ENCODE results near the gene SGPP2.
A peak's percentile ranks its signal among the peaks of the same experiment; 100 is the strongest.
"Not testable (repeated sequence)": the region's sequence is repeated elsewhere in the genome, so short reads cannot be mapped to it uniquely, and the experiment has no call there.

SGPP2 gene

DNA sequence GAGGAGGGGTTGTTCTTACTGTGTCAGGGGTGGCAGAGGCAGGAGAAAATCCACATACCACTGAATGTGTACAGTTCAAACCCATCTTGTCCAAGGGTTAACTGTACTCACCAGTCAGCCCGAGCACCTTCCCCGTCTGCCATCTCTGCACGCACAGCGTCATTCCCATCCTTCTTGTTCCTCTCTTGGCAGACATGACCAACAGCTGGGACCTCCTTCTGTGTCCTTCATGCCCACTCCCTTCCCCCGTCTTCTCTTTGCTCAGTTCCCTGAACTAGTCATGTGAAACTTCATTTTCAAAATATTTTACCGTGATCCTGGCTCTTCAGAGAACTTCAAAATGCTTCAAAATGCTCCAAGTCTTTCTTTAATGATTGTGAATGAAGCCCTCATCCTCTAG lies 139.6 kb downstream of the SGPP2 start:
- no peak for DNase-seq (ENCODE audit: low read depth in 1 of 2, low spot score in 1 of 2)
- in situ Hi-C loops (cut with HindIII; ENCODE audit: low pct_unique_long_range_greater_than_20kb, low sequenced_read_pairs): no loop called here
- TF ChIP-seq JUND (IDR thresholded peaks at IDR 0.05; ENCODE audit: low read depth): no peak

DNA sequence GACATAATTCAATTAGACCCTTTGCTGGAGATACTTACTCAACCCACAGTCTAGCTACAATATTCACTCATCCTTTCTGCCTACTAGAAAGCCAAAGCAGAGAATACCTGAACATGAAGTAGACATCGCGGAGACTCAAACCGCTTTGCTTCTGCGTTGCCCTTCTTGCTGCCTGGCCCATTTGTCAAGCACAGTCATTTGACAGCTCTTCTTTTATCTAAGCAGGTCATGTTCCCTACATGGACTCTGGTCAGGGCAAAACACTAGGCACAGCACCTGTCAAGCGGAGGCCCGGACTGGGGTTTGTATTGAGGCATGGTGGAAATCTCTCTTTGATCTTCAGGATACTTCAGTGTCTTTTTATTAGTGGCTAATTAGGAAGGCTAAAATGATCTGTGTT lies 141.9 kb downstream of the SGPP2 start:
- in situ Hi-C loops (cut with HindIII; ENCODE audit: low pct_unique_long_range_greater_than_20kb, low sequenced_read_pairs): no loop called here
- no peak for TF ChIP-seq JUND (IDR thresholded peaks at IDR 0.05; ENCODE audit: low read depth)

DNA sequence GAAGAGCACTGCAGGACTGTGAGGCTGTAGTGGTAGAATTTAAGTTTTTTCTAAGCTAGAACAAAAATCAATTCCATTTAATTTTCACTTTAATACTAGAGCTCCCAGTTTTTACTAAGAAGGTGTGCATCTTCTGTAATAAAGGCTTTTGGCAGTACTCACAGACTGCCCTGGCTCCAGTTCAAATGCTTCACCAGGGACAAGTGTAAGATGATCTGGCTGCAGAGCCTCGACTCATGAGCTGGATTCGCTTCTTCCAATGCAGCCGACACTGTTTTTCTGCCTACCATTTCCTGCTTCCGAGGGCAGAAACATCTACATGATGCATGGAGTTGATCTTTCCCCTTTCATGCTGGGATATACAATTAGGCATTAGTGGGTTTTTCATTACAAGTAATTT lies 144.5 kb downstream of the SGPP2 start:
- no peak for DNase-seq (ENCODE audit: low read depth in 1 of 2, low spot score in 1 of 2)
- TF ChIP-seq JUND (IDR thresholded peaks at IDR 0.05; ENCODE audit: low read depth): no peak
- in situ Hi-C loops (cut with HindIII; ENCODE audit: low pct_unique_long_range_greater_than_20kb, low sequenced_read_pairs): no loop called here

More for the DNA sequence above, 141.9 kb downstream of the SGPP2 start:
- no peak for DNase-seq (ENCODE audit: low read depth in 1 of 2, low spot score in 1 of 2)

DNA sequence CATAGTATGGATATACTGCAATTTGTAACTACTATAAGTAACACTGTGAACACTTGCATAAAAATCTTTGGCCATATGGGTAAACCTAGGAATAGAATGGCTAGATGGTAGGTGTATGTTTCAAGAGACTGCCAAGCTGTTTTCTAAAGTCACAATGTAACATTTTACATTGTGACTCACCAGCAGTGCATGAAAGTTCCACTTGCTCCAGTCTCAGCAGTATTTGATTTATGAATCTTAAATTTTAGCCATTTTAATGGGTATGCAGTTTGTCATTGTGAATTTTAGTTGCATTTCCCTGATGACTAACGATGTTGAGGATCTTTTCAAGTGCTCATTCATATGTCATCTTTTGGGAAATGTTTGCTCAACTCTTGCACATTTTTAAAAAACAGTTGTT lies 145.5 kb downstream of the SGPP2 start:
- no peak for TF ChIP-seq JUND (IDR thresholded peaks at IDR 0.05; ENCODE audit: low read depth)
- in situ Hi-C loops (cut with HindIII; ENCODE audit: low pct_unique_long_range_greater_than_20kb, low sequenced_read_pairs): no loop called here
- no peak for DNase-seq (ENCODE audit: low read depth in 1 of 2, low spot score in 1 of 2)

DNA sequence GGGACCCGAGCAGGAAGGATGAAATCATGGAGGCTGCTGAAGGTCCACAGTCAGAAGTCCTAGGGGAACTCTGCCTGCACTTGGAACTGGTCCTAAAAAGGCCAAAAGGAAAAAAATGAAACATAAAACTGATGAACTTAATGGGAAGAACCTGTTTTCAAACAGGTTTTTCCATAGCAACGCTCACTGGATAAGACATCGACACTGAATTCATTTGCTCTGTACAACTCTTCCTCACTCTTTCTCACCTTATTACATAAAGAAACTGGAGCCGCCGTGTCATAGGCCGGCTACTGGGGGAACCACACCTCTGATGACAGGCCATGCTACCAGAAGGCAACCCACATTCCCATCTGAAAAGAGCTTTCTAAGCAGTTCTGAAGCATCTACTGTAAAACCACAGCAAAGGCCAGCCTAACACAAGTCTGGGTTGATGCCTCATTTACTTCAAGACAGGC lies 147.9 kb downstream of the SGPP2 start:
- no peak for TF ChIP-seq JUND (IDR thresholded peaks at IDR 0.05; ENCODE audit: low read depth)
- DNase-seq (ENCODE audit: low read depth in 1 of 2, low spot score in 1 of 2): peak in 1 of 2 experiments; percentile 49
- in situ Hi-C loops (cut with HindIII; ENCODE audit: low pct_unique_long_range_greater_than_20kb, low sequenced_read_pairs): no loop called here

DNA sequence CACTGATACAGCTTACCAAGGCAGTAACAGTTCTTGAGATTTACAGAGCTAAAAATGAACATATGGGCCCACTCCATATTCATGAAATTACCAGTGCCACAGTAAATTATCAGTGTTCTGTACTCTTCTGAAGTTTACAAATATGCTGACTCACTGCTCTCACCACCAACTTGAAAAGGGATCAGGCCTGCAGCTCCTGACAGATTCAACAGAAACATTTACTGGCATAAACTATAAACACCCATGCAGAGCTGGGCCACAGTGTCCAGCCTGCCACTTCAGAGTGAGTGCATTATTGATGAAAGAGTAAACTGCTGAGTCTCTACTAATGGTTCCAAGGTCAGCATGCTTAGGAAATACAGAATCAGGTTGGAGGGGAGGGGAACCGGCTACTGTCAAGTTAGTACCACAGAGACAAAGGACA lies 148.4 kb downstream of the SGPP2 start:
- in situ Hi-C loops (cut with HindIII; ENCODE audit: low pct_unique_long_range_greater_than_20kb, low sequenced_read_pairs): no loop called here
- DNase-seq (ENCODE audit: low read depth in 1 of 2, low spot score in 1 of 2): peak in 1 of 2 experiments; percentile 15
- TF ChIP-seq JUND (IDR thresholded peaks at IDR 0.05; ENCODE audit: low read depth): no peak

DNA sequence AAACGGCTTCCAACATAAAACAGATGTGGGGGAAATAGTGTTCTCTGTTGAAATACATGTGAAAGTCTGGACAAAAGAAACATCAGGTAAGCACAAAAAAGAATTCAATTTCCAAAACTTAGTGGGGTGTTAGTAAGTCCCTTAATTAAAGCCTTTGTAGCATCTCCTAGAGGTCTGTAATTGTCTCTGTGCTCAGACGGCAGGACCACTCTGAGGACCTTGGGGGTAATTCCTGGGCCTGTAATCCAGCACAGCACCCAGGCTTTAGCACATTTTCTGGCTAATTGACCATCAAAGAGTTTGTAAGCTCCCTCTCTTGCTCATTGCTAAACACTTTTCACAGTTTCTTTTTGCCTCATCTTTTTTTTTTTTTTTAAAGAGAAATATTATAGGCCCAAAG lies 151.3 kb downstream of the SGPP2 start:
- DNase-seq (ENCODE audit: low read depth in 1 of 2, low spot score in 1 of 2): no peak
- in situ Hi-C loops (cut with HindIII; ENCODE audit: low pct_unique_long_range_greater_than_20kb, low sequenced_read_pairs): no loop called here

DNA sequence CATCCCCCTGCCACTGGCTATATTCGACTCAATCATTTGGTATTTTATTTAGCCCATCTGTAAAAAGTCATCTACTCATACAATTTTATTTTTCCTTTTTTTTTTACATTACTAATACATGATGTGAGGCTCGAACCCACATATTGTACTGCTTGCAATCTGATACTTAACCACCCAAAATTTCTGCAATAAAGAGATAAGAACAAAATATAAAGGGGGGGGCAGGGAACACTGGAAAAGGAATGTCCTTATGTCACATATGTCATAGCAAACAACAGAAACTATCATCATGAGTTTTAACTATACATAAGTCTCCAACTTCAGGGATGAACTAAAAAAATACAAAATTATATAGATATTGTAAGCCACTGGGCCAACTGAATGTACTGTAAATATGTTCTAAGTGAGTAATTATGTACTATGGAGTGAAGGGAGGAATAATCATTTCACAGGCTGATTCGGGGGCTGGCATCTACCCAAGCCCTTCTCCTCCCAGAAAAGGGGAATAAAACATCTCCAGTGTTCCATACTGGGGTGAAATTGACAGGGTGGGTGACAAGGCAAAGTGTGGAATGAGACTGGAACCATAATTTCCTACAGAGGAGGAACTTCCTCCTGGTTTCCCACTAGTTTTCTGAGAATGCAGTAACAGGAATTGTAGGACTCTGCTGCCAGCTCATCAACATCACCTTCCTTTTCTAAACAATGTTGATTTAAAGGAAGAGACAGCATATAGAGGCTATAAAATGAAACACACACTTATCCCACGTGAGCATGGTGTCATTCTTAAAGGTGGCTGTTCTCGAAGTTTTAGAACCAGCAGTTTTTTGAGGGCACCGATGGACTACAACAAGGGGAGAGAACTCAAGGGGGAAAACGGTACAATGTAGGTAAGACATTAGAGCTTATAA lies 152.1 kb downstream of the SGPP2 start:
- DNase-seq (ENCODE audit: low read depth in 1 of 2, low spot score in 1 of 2): no peak
- no peak for TF ChIP-seq JUND (IDR thresholded peaks at IDR 0.05; ENCODE audit: low read depth)
- in situ Hi-C loops (cut with HindIII; ENCODE audit: low pct_unique_long_range_greater_than_20kb, low sequenced_read_pairs): no loop called here

More for the DNA sequence above, 151.3 kb downstream of the SGPP2 start:
- no peak for TF ChIP-seq JUND (IDR thresholded peaks at IDR 0.05; ENCODE audit: low read depth)

DNA sequence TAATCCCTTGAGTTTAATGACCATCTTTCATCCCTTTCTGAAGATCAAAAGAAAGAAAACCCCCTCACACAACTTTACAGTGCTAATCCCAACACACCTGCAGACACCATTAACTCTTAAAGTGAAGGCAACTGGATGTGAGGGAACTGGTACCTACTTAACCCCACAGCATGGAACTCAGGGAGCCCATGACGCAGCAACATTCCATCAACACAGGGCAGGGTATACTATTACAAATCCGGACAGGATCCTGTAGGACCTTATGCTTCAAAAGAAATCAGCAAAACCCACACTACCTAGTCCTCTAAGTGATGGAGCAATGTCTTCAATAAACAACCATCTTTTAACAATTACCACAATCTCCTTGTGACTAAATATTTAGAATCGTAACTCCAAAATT lies 153.0 kb downstream of the SGPP2 start:
- in situ Hi-C loops (cut with HindIII; ENCODE audit: low pct_unique_long_range_greater_than_20kb, low sequenced_read_pairs): no loop called here
- no peak for TF ChIP-seq JUND (IDR thresholded peaks at IDR 0.05; ENCODE audit: low read depth)
- DNase-seq (ENCODE audit: low read depth in 1 of 2, low spot score in 1 of 2): no peak

DNA sequence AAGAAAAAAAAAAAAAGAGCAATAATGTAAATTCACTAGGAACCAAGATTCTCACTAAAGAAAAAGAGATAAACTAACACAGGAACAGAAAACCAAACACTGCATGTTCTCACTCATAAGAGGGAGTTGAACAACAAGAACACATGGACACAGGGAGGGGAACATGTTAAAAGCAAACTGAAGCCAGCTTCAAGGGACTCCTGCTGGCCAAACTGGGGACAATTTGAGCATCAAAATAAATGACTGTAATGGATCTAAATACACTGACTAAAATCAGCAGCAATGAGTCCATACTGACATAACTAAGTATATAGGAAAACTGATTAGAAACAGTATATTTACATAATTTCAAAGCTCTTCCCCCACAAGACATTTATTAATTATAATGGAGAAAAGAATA lies 158.6 kb downstream of the SGPP2 start:
- DNase-seq (ENCODE audit: low read depth in 1 of 2, low spot score in 1 of 2): peak in 1 of 2 experiments; percentile 28
- no peak for TF ChIP-seq JUND (IDR thresholded peaks at IDR 0.05; ENCODE audit: low read depth)
- in situ Hi-C loops (cut with HindIII; ENCODE audit: low pct_unique_long_range_greater_than_20kb, low sequenced_read_pairs): no loop called here

DNA sequence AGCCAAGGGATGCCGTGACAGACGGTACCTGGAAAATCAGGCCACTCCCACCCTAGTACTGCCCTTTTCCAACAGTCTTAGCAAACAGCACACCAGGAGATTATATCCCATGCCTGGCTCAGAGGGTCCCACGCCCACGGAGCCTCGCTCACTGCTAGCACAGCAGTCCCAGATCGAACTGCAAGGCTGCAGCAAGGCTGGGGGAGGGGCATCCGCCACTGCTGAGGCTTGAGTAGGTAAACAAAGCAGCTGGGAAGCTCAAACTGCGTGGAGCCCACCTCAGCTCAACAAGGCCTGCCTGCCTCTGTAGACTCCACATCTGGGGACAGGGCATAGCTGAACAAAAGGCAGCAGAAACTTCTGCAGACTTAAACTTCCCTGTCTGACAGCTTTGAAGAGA lies 160.2 kb downstream of the SGPP2 start:
- DNase-seq (ENCODE audit: low read depth in 1 of 2, low spot score in 1 of 2); in situ Hi-C loops (cut with HindIII; ENCODE audit: low pct_unique_long_range_greater_than_20kb, low sequenced_read_pairs): not testable (repeated sequence)

DNA sequence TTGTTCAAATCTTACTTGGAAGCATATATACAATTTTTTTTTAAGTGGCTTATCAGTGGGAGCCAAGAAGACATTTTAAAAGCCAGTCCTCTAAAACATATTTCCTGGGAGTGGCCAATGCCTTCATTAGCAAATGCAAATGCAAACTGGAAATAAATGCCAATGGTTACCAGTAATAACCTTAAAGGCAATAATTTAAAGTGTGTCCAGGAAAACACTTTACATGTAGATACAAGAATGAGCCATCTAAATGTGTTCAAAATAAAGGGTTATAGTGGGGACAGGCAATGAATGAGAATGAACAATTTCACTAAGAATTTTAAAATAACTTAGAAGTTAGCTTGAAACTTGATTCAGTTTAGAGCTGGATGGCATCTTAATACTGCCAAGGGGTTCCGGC lies 167.3 kb downstream of the SGPP2 start:
- TF ChIP-seq JUND (IDR thresholded peaks at IDR 0.05; ENCODE audit: low read depth): no peak
- no peak for DNase-seq (ENCODE audit: low read depth in 1 of 2, low spot score in 1 of 2)
- in situ Hi-C loops (cut with HindIII; ENCODE audit: low pct_unique_long_range_greater_than_20kb, low sequenced_read_pairs): no loop called here

DNA sequence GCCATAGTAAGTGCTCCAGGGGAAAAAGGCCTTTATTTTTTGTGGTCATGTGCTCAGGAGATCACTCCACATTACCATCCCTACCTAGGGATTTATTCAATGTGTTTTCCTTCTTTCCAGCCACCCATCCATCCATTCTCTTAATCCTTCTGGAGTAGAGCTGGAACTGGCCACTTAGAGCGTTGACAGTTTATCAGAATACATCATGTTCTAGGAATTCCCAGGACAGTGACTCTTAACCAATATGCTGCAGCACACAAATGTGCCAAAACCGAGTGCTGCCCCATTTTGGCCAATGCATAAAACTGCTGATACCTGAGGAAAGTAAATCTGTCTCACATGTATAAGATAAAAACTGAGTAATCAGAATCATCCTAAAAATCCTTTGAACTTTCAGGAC lies 167.8 kb downstream of the SGPP2 start:
- DNase-seq (ENCODE audit: low read depth in 1 of 2, low spot score in 1 of 2): no peak
- TF ChIP-seq JUND (IDR thresholded peaks at IDR 0.05; ENCODE audit: low read depth): no peak
- in situ Hi-C loops (cut with HindIII; ENCODE audit: low pct_unique_long_range_greater_than_20kb, low sequenced_read_pairs): no loop called here

All from T47D (cell line).